Bronchial epithelial cell (primary cell): ENCODE results near the gene NME2. TPM values are rescaled to one million over a fixed set of nuclear protein-coding genes. Genes with fewer than 3 reads are reported as not detected.

Experiments
- DNase-seq: peaks from one replicate; pipeline ENCODE4 v3.0.0-alpha.2; 2010; ENCODE audit warnings: low read depth
- FAIRE-seq: peaks from 2 replicates; lab custom pipeline; 2011; peaks lifted over from hg19 to GRCh38; lab: Jason Lieb, UNC
- H3K27me3 ChIP-seq: 2 replicates; pipeline ENCODE4 v1.5.1; 2011; ENCODE audit warnings: low read length; ENCODE audit not compliant: control insufficient read depth, insufficient read depth
- H3K36me3 ChIP-seq: 2 replicates; pipeline ENCODE4 v1.5.1; 2011; ENCODE audit warnings: low read length; ENCODE audit not compliant: control insufficient read depth, insufficient read depth
- H3K4me3 ChIP-seq: 2 replicates; pipeline ENCODE4 v1.5.1; 2011; ENCODE audit warnings: mild to moderate bottlenecking, low read depth, low read length, control low read depth
- CTCF ChIP-seq: IDR thresholded peaks from 2 replicates; pipeline ENCODE4 v1.5.1; 2011; ENCODE audit warnings: mild to moderate bottlenecking, moderate library complexity, low read length, control low read depth, inconsistent platforms; ENCODE audit not compliant: insufficient read depth, severe bottlenecking
- total RNA-seq: library from RNA; depleted of rRNA; stranded (reverse); fragments of >200 nt; gene quantifications from 2 replicates; pipeline ENCODE4 v1.2.1, GENCODE V29; 2014

The NME2 gene
- total RNA-seq, 1 donor from 2014 or later, result 1,613 TPM

- Histone ChIP-seq H3K4me3 (no peak overlapping the region), H3K36me3 (no peaks in the 10 kb centered on the region), H3K27me3 (no peaks in the 10 kb centered on the region)
- FAIRE-seq (no peak), DNase-seq (no peak)
- no peak for TF ChIP-seq CTCF
These were observed 33.3 kb upstream of the NME2 start for GRCh38 chr17:51132964-51133319.

GRCh38 chr17:51133365-51133764 is 32.8 kb upstream of the NME2 start:
- Histone ChIP-seq H3K4me3 (no peak overlapping the region), H3K36me3 (no peaks in the 10 kb centered on the region), H3K27me3 (no peaks in the 10 kb centered on the region)
- DNase-seq (no peak), FAIRE-seq (no peak)
- TF ChIP-seq CTCF, result no peak

GRCh38 chr17:51135956-51136355 is 30.3 kb upstream of the NME2 start:
- FAIRE-seq (no peak), DNase-seq (no peak)
- no peaks in the 10 kb centered on the region for H3K36me3 ChIP-seq
- TF ChIP-seq CTCF, result no peak
- no peaks in the 10 kb centered on the region for H3K27me3 ChIP-seq
- H3K4me3 ChIP-seq, result no peak overlapping the region

- FAIRE-seq (no peak), DNase-seq (no peak)
- Histone ChIP-seq H3K27me3 (no peaks in the 10 kb centered on the region), H3K4me3 (no peak overlapping the region), H3K36me3 (no peaks in the 10 kb centered on the region)
- no peak for TF ChIP-seq CTCF
These were observed 23.6 kb upstream of the NME2 start for GRCh38 chr17:51142597-51142996.

GRCh38 chr17:51144266-51145022 is 21.8 kb upstream of the NME2 start:
- no peak for TF ChIP-seq CTCF
- no peak for FAIRE-seq

GRCh38 chr17:51147650-51148049 is 18.6 kb upstream of the NME2 start:
- no peak for TF ChIP-seq CTCF
- no peak overlapping the region for H3K4me3 ChIP-seq
- no peak for DNase-seq
- H3K36me3 ChIP-seq, result no peaks in the 10 kb centered on the region
- no peaks in the 10 kb centered on the region for H3K27me3 ChIP-seq
- FAIRE-seq, result no peak

More at GRCh38 chr17:51144266-51145022, 21.8 kb upstream of the NME2 start:
- Histone ChIP-seq H3K36me3 (no peaks in the 10 kb centered on the region), H3K4me3 (no peak overlapping the region), H3K27me3 (no peaks in the 10 kb centered on the region)
- DNase-seq, result no peak
